Measurements from ENCODE around the gene PTMA. TPM values are rescaled to one million over a fixed set of nuclear protein-coding genes. Genes with fewer than 3 reads are reported as not detected.
A peak's percentile ranks its signal among the peaks of the same experiment; 100 is the strongest.
"Not testable (repeated sequence)": the region's sequence is repeated elsewhere in the genome, so short reads cannot be mapped to it uniquely, and the experiment has no call there.

The PTMA gene, protein sequence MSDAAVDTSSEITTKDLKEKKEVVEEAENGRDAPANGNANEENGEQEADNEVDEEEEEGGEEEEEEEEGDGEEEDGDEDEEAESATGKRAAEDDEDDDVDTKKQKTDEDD
- total RNA-seq (100 to 1,000 TPM; 231 to 324 (median 314) TPM), polyA plus RNA-seq (480 TPM)
- long read RNA-seq, donor 1, transcript PTMA-206 (5 exons, 863 nt) = minor isoform, 6 of 308 reads
- long read RNA-seq, donor 1, transcript PTMA-202 (5 exons, 1,221 nt) = major isoform, 230 of 308 reads
- long read RNA-seq, donor 1, transcript PTMA-201 (5 exons, 1,212 nt) = minor isoform, 28 of 308 reads
- long read RNA-seq, donor 1, partial matches to known transcripts = 24 of 308 reads
- long read RNA-seq, donor 1, other reads (novel, unspliced or antisense) = 17 of 308 reads
- long read RNA-seq, donor 2, transcript PTMA-202 (5 exons, 1,221 nt) = major isoform, 146 of 180 reads
- long read RNA-seq, donor 2, transcript PTMA-201 (5 exons, 1,212 nt) = minor isoform, 18 of 180 reads
- long read RNA-seq, donor 2, partial matches to known transcripts = 8 of 180 reads
- long read RNA-seq, donor 2, other reads (novel, unspliced or antisense) = 6 of 180 reads
- long read RNA-seq, donor 3, transcript PTMA-201 (5 exons, 1,212 nt) = minor isoform, 16 of 190 reads
- long read RNA-seq, donor 3, transcript PTMA-202 (5 exons, 1,221 nt) = major isoform, 129 of 190 reads
- long read RNA-seq, donor 3, partial matches to known transcripts = 32 of 190 reads
- long read RNA-seq, donor 3, other reads (novel, unspliced or antisense) = 8 of 190 reads
- long read RNA-seq, donor 4, transcript PTMA-201 (5 exons, 1,212 nt) = minor isoform, 7 of 110 reads
- long read RNA-seq, donor 4, transcript PTMA-202 (5 exons, 1,221 nt) = major isoform, 94 of 110 reads
- long read RNA-seq, donor 4, partial matches to known transcripts = 2 of 110 reads
- long read RNA-seq, donor 4, other reads (novel, unspliced or antisense) = 7 of 110 reads

DNA sequence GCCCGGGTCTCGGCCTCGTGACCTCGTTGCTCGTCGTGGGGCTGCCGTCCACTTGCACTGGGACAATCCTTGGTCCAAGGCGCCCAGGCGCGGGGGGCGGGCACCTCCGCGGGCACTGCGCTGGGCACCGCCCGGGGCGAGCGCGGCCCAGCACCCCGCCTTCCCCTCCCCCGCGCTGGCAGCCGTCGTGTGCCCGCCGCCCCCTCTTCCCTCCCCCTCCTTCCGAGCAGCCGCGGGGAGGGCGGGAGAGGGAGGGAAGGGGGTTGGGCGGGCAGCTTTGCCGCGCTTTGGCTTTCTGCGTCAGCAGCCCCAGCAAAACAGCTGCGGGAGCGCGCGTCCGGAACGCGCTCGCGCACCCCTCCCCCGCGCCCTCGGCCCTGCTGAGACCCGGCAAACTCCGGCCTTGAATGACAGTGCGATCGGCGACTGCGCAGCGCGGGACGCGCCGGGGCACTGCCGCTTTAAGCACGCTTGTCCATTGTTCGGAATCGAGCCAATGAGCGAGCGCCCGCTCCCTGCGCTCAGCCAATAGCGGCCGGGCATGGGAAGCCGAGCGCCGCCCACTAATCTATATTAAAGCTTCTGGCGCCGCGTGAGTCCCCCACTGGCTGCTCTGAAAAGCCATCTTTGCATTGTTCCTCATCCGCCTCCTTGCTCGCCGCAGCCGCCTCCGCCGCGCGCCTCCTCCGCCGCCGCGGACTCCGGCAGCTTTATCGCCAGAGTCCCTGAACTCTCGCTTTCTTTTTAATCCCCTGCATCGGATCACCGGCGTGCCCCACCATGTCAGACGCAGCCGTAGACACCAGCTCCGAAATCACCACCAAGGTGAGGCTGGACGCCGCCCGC lies at the start of gene PTMA:
TSS of gene PTMA (plus strand) at position 599 of the 846 bp plus-strand sequence. CDS start at position 781, 182 bp downstream.
- Histone ChIP-seq H3K4me3 (ENCODE audit: low read length) (peak within 1 kb of the TSS; percentile 75), H3K9me3 (ENCODE audit: control insufficient read depth, low read length) (no peaks in the 10 kb centered on the region), H3K4me1 (ENCODE audit: control insufficient read depth, insufficient read depth, low read length) (peaks cover 10% of the 10 kb centered on the region), H3K27ac (ENCODE audit: low read length) (peak within 1 kb of the TSS; percentile 88), H3K27me3 (ENCODE audit: control insufficient read depth, insufficient read depth) (no peaks in the 10 kb centered on the region)
- under 1% methylated on average over 97 of the region's 97 CpGs for WGBS
- ATAC-seq (peak; percentile 82 to 86), DNase-seq (peak; percentile 100)
- intact Hi-C loops (cut with DNase I) = loop anchor here in 1 of 4 donors (2.0 kb wide), 1 partner anchor 45 kb away; no protein-coding TSS in a partner anchor

- H3K9me3 ChIP-seq (ENCODE audit: control insufficient read depth, low read length); DNase-seq; H3K4me1 ChIP-seq (ENCODE audit: control insufficient read depth, insufficient read depth, low read length); H3K27ac ChIP-seq (ENCODE audit: low read length); H3K27me3 ChIP-seq (ENCODE audit: control insufficient read depth, insufficient read depth); H3K4me3 ChIP-seq (ENCODE audit: low read length); intact Hi-C loops (cut with DNase I); ATAC-seq: not testable (repeated sequence)
- WGBS = 94% methylated on average over 7 of the region's 7 CpGs
These were observed 48.3 kb upstream of the PTMA start for GRCh38 chr2:231660073-231660472.

DNA sequence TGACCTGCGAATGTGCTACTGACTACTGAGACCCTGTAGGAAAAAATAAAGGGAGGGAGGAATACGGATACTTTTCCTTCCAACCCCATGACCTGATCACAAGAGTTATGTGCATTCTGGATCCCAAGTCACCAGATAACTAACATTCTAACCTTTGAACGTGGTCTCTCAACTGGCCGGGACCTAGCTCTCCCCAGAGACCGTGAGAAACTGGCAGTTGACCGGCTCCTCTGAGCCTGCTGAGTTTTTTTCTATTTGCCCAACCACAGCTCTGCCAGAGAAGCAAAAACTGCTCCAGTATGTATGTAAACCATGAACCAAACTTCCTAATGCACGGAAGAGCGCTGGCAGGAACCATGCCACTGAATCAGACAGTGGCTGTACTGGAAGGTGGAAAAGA lies 47.5 kb upstream of the PTMA start:
- ATAC-seq (no peak), DNase-seq (no peak)
- Histone ChIP-seq H3K4me1 (ENCODE audit: control insufficient read depth, insufficient read depth, low read length) (peaks cover 4% of the 10 kb centered on the region), H3K27me3 (ENCODE audit: control insufficient read depth, insufficient read depth) (no peaks in the 10 kb centered on the region), H3K27ac (ENCODE audit: low read length) (no peak overlapping the region), H3K9me3 (ENCODE audit: control insufficient read depth, low read length) (no peaks in the 10 kb centered on the region), H3K4me3 (ENCODE audit: low read length) (no peak overlapping the region)
- intact Hi-C loops (cut with DNase I) = no loop called here
- WGBS = 85% methylated on average over 8 of the region's 8 CpGs

- H3K27ac ChIP-seq (ENCODE audit: low read length) = peak overlapping the region; percentile 77
- no peaks in the 10 kb centered on the region for H3K9me3 ChIP-seq (ENCODE audit: control insufficient read depth, low read length)
- no peaks in the 10 kb centered on the region for H3K27me3 ChIP-seq (ENCODE audit: control insufficient read depth, insufficient read depth)
- DNase-seq (peak in 1 of 3 donors; percentile 41), ATAC-seq (no peak)
- H3K4me3 ChIP-seq (ENCODE audit: low read length) = peak overlapping the region; percentile 26
- peaks cover 5% of the 10 kb centered on the region for H3K4me1 ChIP-seq (ENCODE audit: control insufficient read depth, insufficient read depth, low read length)
- WGBS = 65% methylated on average over 28 of the region's 28 CpGs
- intact Hi-C loops (cut with DNase I) = loop anchor here in 1 of 4 donors (2.0 kb wide), 1 partner anchor 45 kb away; no protein-coding TSS in a partner anchor
These were observed 46.8 kb upstream of the PTMA start for GRCh38 chr2:231661422-231662027.

DNA sequence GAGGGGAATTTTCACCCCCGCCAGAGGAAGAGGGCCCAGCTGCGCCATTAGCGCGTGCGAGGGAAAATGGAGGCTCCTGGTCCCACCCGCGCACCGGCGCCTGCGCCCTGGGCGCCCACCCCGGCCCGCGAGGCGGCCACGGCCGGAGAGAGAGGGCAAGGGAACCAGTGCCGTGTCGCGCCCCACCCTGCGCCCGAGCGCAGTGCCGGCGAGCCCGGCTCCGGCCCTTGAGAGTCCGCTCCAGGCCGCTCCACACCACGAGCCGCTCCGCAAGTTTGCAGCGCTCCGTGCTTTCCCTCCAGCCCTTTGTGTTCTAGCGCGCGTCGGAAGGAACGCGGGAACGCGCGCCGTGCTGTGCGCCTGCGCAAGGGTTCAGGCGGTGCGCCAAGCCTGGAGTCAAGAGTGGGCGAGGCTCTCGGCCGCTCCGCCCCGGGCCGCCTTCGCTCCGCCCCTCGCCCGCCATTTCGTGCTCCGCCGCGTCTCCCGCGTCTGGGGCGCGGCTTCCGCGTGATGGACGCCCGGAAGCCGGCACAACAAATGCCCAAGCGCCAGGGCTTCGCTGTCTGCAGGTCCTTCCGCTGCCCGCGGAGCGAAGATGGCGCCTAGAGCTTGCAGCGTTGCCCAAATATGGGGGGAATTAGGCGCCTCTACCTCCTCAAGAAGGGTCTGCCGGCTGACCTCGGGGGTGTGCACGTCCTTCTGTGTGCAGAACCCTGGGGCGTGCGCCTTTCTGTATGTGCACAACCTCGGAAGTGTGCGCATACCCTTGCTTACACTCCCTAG lies 46.1 kb upstream of the PTMA start:
- Histone ChIP-seq H3K9me3 (ENCODE audit: control insufficient read depth, low read length) (no peaks in the 10 kb centered on the region), H3K27ac (ENCODE audit: low read length) (peak overlapping the region; percentile 77), H3K4me3 (ENCODE audit: low read length) (peak overlapping the region; percentile 26), H3K27me3 (ENCODE audit: control insufficient read depth, insufficient read depth) (no peaks in the 10 kb centered on the region), H3K4me1 (ENCODE audit: control insufficient read depth, insufficient read depth, low read length) (peaks cover 5% of the 10 kb centered on the region)
- 7% methylated on average over 87 of the region's 87 CpGs for WGBS
- intact Hi-C loops (cut with DNase I) = loop anchor here in 1 of 4 donors (2.0 kb wide), 1 partner anchor 45 kb away; no protein-coding TSS in a partner anchor
- ATAC-seq (peak; percentile 82), DNase-seq (peak; percentile 96 to 99 (median 98))

- Histone ChIP-seq H3K27ac (ENCODE audit: low read length) (peak overlapping the region; percentile 71), H3K4me1 (ENCODE audit: control insufficient read depth, insufficient read depth, low read length) (peaks cover 5% of the 10 kb centered on the region), H3K9me3 (ENCODE audit: control insufficient read depth, low read length) (no peaks in the 10 kb centered on the region), H3K27me3 (ENCODE audit: control insufficient read depth, insufficient read depth) (no peaks in the 10 kb centered on the region), H3K4me3 (ENCODE audit: low read length) (no peak overlapping the region)
- ATAC-seq (no peak), DNase-seq (peak in 2 of 3 donors; percentile 75 to 81)
- WGBS = 95% methylated on average over 34 of the region's 34 CpGs
- intact Hi-C loops (cut with DNase I) = loop anchor here in 1 of 4 donors (2.0 kb wide), 1 partner anchor 44 kb away; no protein-coding TSS in a partner anchor
These were observed 45.4 kb upstream of the PTMA start for GRCh38 chr2:231662811-231663457.

- H3K27me3 ChIP-seq (ENCODE audit: control insufficient read depth, insufficient read depth) = no peaks in the 10 kb centered on the region
- intact Hi-C loops (cut with DNase I) = loop anchor here in 1 of 4 donors (2.0 kb wide), 1 partner anchor 43 kb away; no protein-coding TSS in a partner anchor
- H3K4me1 ChIP-seq (ENCODE audit: control insufficient read depth, insufficient read depth, low read length) = peaks cover 5% of the 10 kb centered on the region
- H3K4me3 ChIP-seq (ENCODE audit: low read length) = no peak overlapping the region
- WGBS = 94% methylated on average over 27 of the region's 27 CpGs
- no peak overlapping the region for H3K27ac ChIP-seq (ENCODE audit: low read length)
- DNase-seq (peak in 1 of 3 donors; percentile 15), ATAC-seq (no peak)
- no peaks in the 10 kb centered on the region for H3K9me3 ChIP-seq (ENCODE audit: control insufficient read depth, low read length)
These were observed 44.7 kb upstream of the PTMA start for GRCh38 chr2:231663458-231664212.

- ATAC-seq = no peak
- peak overlapping the region; percentile 89 for H3K27ac ChIP-seq (ENCODE audit: low read length)
- no peak overlapping the region for H3K4me3 ChIP-seq (ENCODE audit: low read length)
- WGBS = 83% methylated on average over 8 of the region's 8 CpGs
- H3K9me3 ChIP-seq (ENCODE audit: control insufficient read depth, low read length) = no peaks in the 10 kb centered on the region
- intact Hi-C loops (cut with DNase I) = no loop called here
- no peaks in the 10 kb centered on the region for H3K27me3 ChIP-seq (ENCODE audit: control insufficient read depth, insufficient read depth)
- DNase-seq = peak in 1 of 3 donors; percentile 18
- peaks cover 5% of the 10 kb centered on the region for H3K4me1 ChIP-seq (ENCODE audit: control insufficient read depth, insufficient read depth, low read length)
These were observed 43.6 kb upstream of the PTMA start for GRCh38 chr2:231664727-231665126.

All from right cardiac atrium (tissue), 5 donors.